ENCODE measurements around the gene CAMK2B.

The CAMK2B gene

DNA sequence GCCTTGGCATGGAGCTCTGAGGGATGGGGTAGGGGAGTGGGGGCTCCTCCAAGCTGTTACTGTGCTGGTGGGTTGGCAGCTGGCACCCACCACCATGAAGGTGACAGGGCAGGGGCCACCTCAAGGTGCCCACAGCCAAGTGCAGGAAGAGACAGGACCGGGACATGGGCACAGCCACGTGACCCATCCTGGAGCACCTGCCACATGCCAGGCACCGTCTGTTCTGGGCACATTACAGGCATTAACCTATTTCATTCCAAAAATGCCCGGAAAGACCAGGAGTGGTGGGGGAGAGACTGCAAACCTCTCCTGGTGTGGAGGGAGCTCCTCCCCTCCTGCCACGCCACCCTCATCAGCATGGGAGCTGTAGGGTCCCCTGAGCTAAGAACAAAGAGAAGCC lies 56.7 kb downstream of the CAMK2B start:
- no peak for DNase-seq
- Histone ChIP-seq H3K4me3 (ENCODE audit: insufficient read depth, low read depth, low read length, poor library complexity, severe bottlenecking) (no peak overlapping the region), H3K27me3 (replicated peaks; ENCODE audit: control insufficient read depth, insufficient read depth, low read length, poor library complexity, severe bottlenecking) (no peaks in the 10 kb centered on the region), H3K4me1 (ENCODE audit: control insufficient read depth, insufficient read depth, low read length, poor library complexity, severe bottlenecking) (no peaks in the 10 kb centered on the region), H3K27ac (ENCODE audit: insufficient read depth, low read length, poor library complexity, severe bottlenecking) (no peak overlapping the region), H3K9me3 (ENCODE audit: control insufficient read depth, low read length) (no peaks in the 10 kb centered on the region), H3K36me3 (ENCODE audit: control insufficient read depth, insufficient read depth, low read length) (no peaks in the 10 kb centered on the region)

DNA sequence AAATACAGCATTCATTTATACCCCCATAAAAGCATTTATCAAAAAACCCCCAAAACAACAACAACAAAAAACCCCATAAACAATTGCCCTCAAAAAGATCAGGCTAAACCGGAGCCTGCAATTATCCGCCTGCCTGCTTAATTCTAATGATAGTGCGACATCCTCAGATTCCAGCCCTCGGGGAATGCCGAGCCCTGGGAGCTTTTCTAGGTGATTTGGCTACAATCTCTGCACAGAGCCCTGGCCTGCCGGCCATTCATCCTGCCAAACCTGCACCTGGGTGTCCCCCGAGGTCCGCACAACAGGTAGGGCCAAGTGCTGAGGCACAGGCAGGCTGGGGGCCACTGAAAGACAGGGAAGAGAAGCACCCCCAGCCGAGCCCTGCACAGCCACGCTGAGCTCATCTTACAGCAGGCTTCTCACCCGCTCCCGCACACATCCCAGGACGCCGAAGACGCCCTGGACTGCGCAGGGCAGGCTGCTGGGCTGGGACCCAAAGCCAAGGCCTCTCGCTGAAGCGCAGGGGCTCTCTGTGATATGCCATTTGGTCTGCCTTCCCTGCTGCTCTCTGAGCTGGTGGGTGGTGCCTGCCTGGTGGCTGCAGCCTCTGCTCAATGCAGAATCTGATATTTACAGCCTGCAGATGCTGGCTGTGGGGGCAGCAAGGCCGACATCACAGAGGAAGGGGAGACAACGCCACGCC lies 57.5 kb downstream of the CAMK2B start:
- Histone ChIP-seq H3K4me1 (ENCODE audit: control insufficient read depth, insufficient read depth, low read length, poor library complexity, severe bottlenecking) (no peaks in the 10 kb centered on the region), H3K36me3 (ENCODE audit: control insufficient read depth, insufficient read depth, low read length) (no peaks in the 10 kb centered on the region), H3K27me3 (replicated peaks; ENCODE audit: control insufficient read depth, insufficient read depth, low read length, poor library complexity, severe bottlenecking) (no peaks in the 10 kb centered on the region), H3K4me3 (ENCODE audit: insufficient read depth, low read depth, low read length, poor library complexity, severe bottlenecking) (no peak overlapping the region), H3K27ac (ENCODE audit: insufficient read depth, low read length, poor library complexity, severe bottlenecking) (no peak overlapping the region), H3K9me3 (ENCODE audit: control insufficient read depth, low read length) (no peaks in the 10 kb centered on the region)
- DNase-seq = no peak

DNA sequence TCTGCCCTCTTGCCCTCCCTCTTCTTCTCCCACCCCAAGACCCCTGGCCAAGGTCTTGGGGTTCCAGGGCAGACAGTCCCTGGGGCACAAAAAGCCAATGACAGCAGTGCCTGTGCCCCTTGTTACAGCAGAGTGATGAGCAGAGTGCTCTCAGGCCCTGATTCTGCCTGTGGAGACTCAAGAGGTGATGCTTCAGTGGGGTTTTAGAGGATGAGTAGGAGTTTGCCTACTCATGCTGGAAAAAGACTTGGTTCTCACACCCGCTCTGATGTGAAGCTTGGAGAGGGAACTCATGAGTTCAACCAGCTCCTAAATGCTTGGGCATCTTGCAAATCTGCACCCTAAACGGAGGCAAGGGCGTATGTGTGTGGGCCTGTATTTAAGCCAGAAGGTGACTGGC lies 58.2 kb downstream of the CAMK2B start:
- H3K4me1 ChIP-seq (ENCODE audit: control insufficient read depth, insufficient read depth, low read length, poor library complexity, severe bottlenecking) = no peaks in the 10 kb centered on the region
- H3K9me3 ChIP-seq (ENCODE audit: control insufficient read depth, low read length) = no peaks in the 10 kb centered on the region
- no peak overlapping the region for H3K27ac ChIP-seq (ENCODE audit: insufficient read depth, low read length, poor library complexity, severe bottlenecking)
- no peak for DNase-seq
- H3K4me3 ChIP-seq (ENCODE audit: insufficient read depth, low read depth, low read length, poor library complexity, severe bottlenecking) = no peak overlapping the region
- no peaks in the 10 kb centered on the region for H3K36me3 ChIP-seq (ENCODE audit: control insufficient read depth, insufficient read depth, low read length)
- no peaks in the 10 kb centered on the region for H3K27me3 ChIP-seq (replicated peaks; ENCODE audit: control insufficient read depth, insufficient read depth, low read length, poor library complexity, severe bottlenecking)

DNA sequence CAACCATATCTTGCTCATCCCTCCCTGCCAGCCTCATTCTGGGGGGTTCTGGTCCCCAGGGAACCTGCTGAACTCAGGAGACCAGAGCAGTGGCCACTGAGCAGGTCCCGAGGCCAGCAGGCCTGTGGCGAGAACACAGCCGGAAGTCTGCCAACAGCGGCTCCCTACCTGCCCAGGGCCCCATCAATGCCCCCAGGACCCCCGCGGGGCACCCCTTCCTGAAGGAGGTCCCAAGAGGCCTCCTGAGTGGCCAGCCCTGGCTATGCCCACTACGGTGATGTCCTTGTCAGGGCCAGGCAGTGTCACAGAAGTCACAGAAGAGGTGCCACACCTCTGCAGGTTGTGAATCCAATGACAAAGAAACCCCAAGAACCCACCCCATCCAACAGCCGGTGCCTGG lies 58.9 kb downstream of the CAMK2B start:
- Histone ChIP-seq H3K36me3 (ENCODE audit: control insufficient read depth, insufficient read depth, low read length) (no peaks in the 10 kb centered on the region), H3K27ac (ENCODE audit: insufficient read depth, low read length, poor library complexity, severe bottlenecking) (no peak overlapping the region), H3K4me3 (ENCODE audit: insufficient read depth, low read depth, low read length, poor library complexity, severe bottlenecking) (no peak overlapping the region), H3K9me3 (ENCODE audit: control insufficient read depth, low read length) (no peaks in the 10 kb centered on the region), H3K27me3 (replicated peaks; ENCODE audit: control insufficient read depth, insufficient read depth, low read length, poor library complexity, severe bottlenecking) (no peaks in the 10 kb centered on the region), H3K4me1 (ENCODE audit: control insufficient read depth, insufficient read depth, low read length, poor library complexity, severe bottlenecking) (no peaks in the 10 kb centered on the region)
- no peak for DNase-seq

DNA sequence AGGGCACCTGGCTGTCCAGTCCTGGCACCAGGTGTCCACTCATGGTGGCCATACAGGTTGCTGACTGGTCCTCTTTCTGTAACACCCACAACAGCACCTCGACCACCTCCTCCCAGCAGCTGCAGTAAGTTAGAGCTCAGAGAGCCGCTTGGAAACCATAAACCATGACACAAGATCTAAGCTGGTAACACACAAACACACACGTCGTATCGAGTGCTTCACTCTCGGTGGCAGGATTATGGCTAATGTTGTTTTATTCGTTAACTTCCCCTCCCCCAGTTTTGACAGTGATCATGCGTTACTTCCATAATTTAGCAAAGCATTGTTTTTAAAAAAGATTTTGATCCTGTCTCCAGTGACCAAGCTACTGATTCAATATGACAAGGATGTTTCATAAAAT lies 59.7 kb downstream of the CAMK2B start:
- H3K27ac ChIP-seq (ENCODE audit: insufficient read depth, low read length, poor library complexity, severe bottlenecking) = no peak overlapping the region
- no peaks in the 10 kb centered on the region for H3K36me3 ChIP-seq (ENCODE audit: control insufficient read depth, insufficient read depth, low read length)
- H3K9me3 ChIP-seq (ENCODE audit: control insufficient read depth, low read length) = no peaks in the 10 kb centered on the region
- no peak for DNase-seq
- H3K4me1 ChIP-seq (ENCODE audit: control insufficient read depth, insufficient read depth, low read length, poor library complexity, severe bottlenecking) = no peaks in the 10 kb centered on the region
- no peak overlapping the region for H3K4me3 ChIP-seq (ENCODE audit: insufficient read depth, low read depth, low read length, poor library complexity, severe bottlenecking)
- H3K27me3 ChIP-seq (replicated peaks; ENCODE audit: control insufficient read depth, insufficient read depth, low read length, poor library complexity, severe bottlenecking) = no peaks in the 10 kb centered on the region

DNA sequence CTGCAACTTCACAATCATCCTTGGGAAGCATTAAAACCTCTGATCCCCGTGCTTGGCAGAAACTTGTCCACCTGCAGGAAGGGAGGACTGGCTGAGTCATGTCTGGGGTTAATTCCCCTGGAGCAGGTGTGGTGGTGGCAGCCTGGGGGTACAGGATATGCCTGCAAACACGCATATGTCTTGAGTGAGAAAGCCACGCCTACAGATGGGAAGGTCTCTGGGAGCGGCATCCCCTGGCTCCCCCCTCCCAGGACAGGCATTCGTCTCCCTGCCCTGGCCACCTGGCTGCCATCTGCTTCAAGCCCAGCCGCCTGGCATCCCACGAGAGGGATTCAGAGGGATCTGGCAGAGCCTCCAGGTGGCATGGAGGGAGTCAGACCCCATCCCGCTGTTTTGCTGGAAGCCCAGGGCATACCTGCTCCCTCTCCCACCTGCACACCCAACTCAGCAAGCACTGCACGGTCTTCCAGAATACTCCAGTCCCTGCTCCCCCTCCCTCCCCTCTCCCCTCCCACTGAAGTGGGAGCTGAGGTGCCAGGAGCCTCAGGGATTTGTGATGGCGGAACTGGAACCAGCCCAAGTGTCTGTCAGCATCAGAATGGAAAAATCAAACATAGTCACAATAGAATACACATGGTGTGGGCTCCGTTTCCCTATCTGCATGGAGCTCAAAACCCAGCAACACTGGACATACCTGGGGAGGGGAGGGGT lies 61.0 kb downstream of the CAMK2B start:
- no peak overlapping the region for H3K27ac ChIP-seq (ENCODE audit: insufficient read depth, low read length, poor library complexity, severe bottlenecking)
- DNase-seq = no peak
- H3K9me3 ChIP-seq (ENCODE audit: control insufficient read depth, low read length) = no peaks in the 10 kb centered on the region
- no peaks in the 10 kb centered on the region for H3K36me3 ChIP-seq (ENCODE audit: control insufficient read depth, insufficient read depth, low read length)
- H3K4me1 ChIP-seq (ENCODE audit: control insufficient read depth, insufficient read depth, low read length, poor library complexity, severe bottlenecking) = no peaks in the 10 kb centered on the region
- no peak overlapping the region for H3K4me3 ChIP-seq (ENCODE audit: insufficient read depth, low read depth, low read length, poor library complexity, severe bottlenecking)
- H3K27me3 ChIP-seq (replicated peaks; ENCODE audit: control insufficient read depth, insufficient read depth, low read length, poor library complexity, severe bottlenecking) = no peaks in the 10 kb centered on the region

DNA sequence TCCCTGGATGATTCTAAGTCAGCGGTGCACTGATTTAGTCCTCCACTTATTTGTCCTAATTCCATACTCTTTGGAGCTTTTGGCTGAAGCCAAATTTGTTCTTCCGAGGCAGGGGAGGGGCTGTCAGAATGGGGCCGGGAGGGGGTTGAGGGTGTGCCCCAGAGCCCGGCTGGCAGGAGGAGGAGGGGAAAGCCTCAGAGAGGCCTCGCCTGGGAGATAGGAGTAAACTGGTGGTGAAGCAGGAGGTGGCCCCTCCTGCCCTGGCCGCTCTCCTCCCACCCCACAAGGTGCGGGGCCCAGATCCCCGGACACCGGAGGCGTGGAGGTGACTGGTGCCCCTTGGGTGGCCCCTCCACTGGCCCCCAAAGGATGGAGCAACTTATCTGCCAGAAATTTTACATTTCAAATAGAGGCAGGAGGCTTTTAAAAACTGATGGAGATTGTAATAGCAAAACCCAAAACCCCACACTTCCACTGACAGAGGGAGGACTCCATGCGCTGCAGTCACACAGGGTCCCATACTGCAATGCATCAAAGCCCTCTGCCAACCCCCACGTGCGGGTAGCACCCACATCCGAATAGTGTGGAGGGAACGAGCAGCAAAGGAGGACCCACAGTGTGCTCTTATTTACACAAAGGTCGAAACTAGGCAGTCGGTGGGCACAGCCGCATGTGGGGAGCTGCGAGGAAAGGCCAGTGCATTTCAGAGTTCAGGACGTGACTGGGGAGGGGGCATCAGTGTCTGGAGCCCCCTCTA lies 61.9 kb downstream of the CAMK2B start:
- Histone ChIP-seq H3K36me3 (ENCODE audit: control insufficient read depth, insufficient read depth, low read length) (no peaks in the 10 kb centered on the region), H3K27ac (ENCODE audit: insufficient read depth, low read length, poor library complexity, severe bottlenecking) (no peak overlapping the region), H3K4me1 (ENCODE audit: control insufficient read depth, insufficient read depth, low read length, poor library complexity, severe bottlenecking) (peaks cover 3% of the 10 kb centered on the region), H3K4me3 (ENCODE audit: insufficient read depth, low read depth, low read length, poor library complexity, severe bottlenecking) (no peak overlapping the region), H3K9me3 (ENCODE audit: control insufficient read depth, low read length) (no peaks in the 10 kb centered on the region), H3K27me3 (replicated peaks; ENCODE audit: control insufficient read depth, insufficient read depth, low read length, poor library complexity, severe bottlenecking) (no peaks in the 10 kb centered on the region)
- DNase-seq = no peak

DNA sequence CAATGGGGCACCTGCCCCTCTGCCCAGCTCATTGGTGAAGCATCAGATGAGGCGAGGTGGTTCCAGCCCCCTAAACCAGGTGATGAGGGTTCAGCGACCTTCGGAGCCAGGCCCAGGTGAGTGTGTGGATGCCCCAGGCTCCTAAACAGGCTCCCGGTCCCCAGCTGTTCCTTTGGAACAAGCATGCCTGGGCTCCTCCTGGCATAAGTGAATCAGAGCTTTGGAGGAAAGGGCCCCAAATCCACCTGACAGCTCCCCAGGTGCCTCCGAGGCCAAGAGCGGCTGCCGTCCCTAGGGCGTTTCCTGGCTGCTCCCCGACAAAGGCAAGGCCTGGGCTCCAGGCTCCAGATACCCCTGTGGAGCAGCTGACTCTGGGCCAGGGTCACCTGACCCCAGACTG lies 63.4 kb downstream of the CAMK2B start:
- Histone ChIP-seq H3K36me3 (ENCODE audit: control insufficient read depth, insufficient read depth, low read length) (no peaks in the 10 kb centered on the region), H3K27me3 (replicated peaks; ENCODE audit: control insufficient read depth, insufficient read depth, low read length, poor library complexity, severe bottlenecking) (no peaks in the 10 kb centered on the region), H3K4me1 (ENCODE audit: control insufficient read depth, insufficient read depth, low read length, poor library complexity, severe bottlenecking) (peaks cover 16% of the 10 kb centered on the region), H3K27ac (ENCODE audit: insufficient read depth, low read length, poor library complexity, severe bottlenecking) (no peak overlapping the region), H3K9me3 (ENCODE audit: control insufficient read depth, low read length) (no peaks in the 10 kb centered on the region), H3K4me3 (ENCODE audit: insufficient read depth, low read depth, low read length, poor library complexity, severe bottlenecking) (no peak overlapping the region)
- no peak for DNase-seq

DNA sequence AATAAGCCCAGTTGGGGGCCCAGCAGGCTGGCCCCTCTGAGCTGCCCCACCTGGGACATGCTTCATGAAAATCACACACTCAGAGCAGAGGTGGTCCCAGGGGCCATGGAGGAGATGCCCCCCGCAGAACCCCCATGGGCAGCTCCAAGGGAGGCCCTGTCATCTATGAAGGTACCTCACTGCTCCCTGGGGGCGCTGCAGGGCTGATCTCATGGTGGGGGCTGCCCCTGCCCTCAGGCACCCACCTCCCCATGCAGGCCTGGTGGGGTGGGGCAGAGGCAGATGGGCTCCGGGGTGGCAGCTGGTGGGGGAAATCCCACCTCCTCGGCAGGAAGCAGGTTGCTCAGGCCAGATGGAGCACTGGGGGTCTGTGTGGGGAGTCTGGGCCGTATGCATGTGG lies 64.2 kb downstream of the CAMK2B start:
- no peaks in the 10 kb centered on the region for H3K27me3 ChIP-seq (replicated peaks; ENCODE audit: control insufficient read depth, insufficient read depth, low read length, poor library complexity, severe bottlenecking)

More for the DNA sequence above, 64.2 kb downstream of the CAMK2B start:
- no peak overlapping the region for H3K4me3 ChIP-seq (ENCODE audit: insufficient read depth, low read depth, low read length, poor library complexity, severe bottlenecking)
- peaks cover 16% of the 10 kb centered on the region for H3K4me1 ChIP-seq (ENCODE audit: control insufficient read depth, insufficient read depth, low read length, poor library complexity, severe bottlenecking)
- no peak overlapping the region for H3K27ac ChIP-seq (ENCODE audit: insufficient read depth, low read length, poor library complexity, severe bottlenecking)
- no peaks in the 10 kb centered on the region for H3K36me3 ChIP-seq (ENCODE audit: control insufficient read depth, insufficient read depth, low read length)
- no peaks in the 10 kb centered on the region for H3K9me3 ChIP-seq (ENCODE audit: control insufficient read depth, low read length)
- DNase-seq = no peak

Measured in effector memory CD4-positive, alpha-beta T cell (primary cell).